GM18909 (cell line): ENCODE measurements around the gene DRICH1.
"Not testable (repeated sequence)": the region's sequence is repeated elsewhere in the genome, so short reads cannot be mapped to it uniquely, and the experiment has no call there.

ENCODE experiments used
- ATAC-seq: cut with Tn5 transposase; IDR thresholded peaks from one replicate; pipeline ENCODE4 v1.9.1; 2021; ENCODE audit warnings: mild to moderate bottlenecking; ENCODE audit not compliant: unreplicated experiment, poor library complexity

The DRICH1 gene, protein sequence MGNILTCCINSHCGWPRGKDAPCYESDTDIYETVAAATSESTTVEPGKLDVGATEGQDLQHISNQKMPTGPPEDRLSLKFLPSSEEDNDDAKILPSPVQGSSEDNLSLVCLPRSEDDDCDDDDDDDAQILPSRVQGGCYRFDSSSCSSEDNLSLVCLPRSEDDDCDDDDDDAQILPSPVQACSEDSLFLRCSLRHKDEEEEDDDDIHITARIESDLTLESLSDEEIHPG

GRCh38 chr22:23632178-23632577 is at the start of gene DRICH1:
TSS of gene DRICH1 (minus strand) at chr22:23632321. CDS start at chr22:23632023, 298 bp downstream.
- ATAC-seq = no peak

DNA sequence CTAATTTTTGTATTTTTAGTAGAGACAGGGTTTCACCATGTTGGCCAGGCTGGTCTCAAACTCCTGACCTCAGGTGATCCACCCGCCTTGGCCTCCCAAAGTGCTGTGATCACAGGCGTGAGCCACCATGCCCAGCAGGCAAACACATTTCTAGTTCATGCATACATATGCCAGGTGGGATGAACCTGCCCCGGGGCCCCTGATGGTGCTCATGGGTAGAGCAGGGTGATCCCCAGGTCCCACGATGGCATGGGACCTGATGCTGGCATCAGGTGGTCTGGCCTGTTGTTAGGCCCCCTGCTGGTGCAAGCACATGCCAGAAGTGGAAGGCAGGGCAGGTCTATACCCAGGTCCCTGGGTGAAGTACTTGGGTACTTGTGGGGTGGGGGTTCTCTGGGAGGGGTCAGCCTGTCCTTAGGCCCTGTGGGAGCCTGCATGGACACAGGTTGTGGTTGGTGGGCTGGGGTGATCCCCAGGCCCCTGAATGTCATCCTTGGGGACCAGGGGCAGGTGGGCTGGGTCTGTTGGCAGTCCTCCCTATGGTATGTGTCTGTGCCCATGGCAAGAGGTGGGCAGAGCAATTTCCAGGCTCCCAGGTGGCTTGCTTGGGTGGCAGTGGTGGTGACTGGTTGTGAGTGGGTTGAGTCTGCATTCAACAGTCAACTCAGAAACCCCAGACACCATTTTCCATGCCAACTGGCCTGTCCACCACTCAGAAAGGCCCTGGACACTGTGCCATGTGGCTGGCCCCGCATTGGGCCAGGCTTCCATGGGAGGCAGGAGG is 49.1 kb upstream of the DRICH1 start:
- ATAC-seq = no peak

DNA sequence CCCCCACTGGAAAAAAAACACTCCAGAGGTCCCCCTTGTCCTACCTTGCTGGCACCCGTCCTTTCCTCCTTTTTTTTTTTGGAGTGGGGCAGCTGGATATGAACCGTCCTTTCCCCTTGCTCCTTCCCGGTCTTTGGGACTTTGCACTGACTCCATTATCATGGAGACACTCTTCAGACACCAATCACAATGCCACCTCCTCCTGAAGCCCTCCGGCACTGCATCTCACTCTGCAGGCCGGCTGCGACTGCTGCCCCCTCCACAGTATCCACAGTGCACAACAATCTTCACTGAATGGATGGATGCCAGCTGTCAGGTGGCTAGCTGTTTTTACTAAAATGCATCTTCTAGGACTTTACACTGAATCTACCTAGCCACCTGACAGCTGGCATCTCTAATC is 46.0 kb upstream of the DRICH1 start:
- ATAC-seq = no peak

- ATAC-seq = no peak
Measured at GRCh38 chr22:23677701-23677995, 45.5 kb upstream of the DRICH1 start.

- not testable (repeated sequence) for ATAC-seq
Measured at GRCh38 chr22:23676841-23677700, 45.0 kb upstream of the DRICH1 start.

DNA sequence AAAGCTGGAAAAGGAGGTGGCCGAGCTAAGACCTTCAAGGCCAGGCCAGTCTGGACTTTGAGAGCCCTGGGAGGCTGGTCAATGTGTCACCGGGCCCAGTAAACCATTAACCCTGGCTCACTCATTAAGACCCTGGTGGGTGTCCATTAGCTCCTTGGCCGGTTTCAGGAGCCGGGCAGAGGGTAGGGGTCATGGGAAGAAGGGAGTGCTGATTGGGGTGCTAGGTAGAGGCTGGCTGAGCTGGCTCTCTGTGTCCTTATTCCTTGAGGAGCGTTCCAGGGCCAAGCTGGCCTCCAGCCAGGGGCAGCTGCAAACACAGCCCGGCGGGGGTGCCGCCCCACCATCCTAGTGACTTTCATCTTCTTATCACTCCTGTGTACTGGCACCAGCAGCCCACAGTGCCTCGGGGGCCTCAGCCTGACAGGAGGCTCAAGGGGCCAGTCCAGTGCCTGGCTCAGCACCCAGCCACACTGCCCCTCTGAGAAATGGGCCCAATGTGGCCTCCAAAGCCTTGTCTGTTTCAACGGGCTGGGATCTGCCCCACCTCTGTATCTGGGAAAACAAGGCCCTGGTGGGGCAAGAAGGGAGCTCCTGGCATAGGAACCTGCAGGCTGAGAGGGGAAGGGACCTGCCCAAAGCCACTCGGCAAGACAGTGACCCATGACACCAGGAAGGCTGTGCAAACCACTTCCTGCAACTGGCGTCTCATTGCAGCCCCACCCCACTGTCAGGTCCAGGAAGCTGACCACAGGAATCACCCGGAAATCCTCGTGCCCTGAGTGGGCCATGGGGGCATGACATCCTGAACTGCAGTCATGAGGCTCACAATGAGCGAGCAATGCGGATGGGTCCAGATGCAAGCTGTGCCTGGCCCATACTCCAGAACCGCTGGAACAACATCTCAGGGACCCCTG is 43.6 kb upstream of the DRICH1 start:
- no peak for ATAC-seq

DNA sequence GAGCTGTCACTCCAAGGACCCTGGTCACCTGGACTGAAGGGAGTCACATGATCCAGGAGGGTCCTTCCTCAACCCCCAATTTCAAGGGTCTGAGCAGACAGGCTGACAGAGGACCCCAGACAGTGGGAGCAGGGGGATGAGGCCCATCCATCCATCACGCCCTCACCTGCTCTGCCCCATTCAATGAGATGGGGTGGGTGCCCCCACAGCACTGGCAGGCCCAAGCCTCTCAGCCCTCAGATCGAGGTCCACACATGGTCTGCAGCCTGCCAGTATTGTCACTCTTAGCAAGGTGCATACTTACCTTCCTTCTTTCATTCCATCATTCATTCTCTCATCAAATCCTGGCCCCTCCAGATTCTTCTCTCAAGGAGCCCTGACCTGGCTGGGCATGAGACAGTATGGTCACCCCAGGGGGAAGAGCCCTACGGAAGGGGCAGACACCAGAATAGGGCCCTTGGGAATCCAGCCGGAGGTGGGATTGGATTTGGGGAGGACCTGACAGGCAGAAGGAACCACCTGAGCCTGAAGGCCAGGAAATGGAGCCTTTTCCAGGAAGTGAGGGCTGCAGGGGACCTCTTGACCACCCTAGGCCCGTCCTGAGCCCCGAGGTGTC is 42.9 kb upstream of the DRICH1 start:
- ATAC-seq = not testable (repeated sequence)

DNA sequence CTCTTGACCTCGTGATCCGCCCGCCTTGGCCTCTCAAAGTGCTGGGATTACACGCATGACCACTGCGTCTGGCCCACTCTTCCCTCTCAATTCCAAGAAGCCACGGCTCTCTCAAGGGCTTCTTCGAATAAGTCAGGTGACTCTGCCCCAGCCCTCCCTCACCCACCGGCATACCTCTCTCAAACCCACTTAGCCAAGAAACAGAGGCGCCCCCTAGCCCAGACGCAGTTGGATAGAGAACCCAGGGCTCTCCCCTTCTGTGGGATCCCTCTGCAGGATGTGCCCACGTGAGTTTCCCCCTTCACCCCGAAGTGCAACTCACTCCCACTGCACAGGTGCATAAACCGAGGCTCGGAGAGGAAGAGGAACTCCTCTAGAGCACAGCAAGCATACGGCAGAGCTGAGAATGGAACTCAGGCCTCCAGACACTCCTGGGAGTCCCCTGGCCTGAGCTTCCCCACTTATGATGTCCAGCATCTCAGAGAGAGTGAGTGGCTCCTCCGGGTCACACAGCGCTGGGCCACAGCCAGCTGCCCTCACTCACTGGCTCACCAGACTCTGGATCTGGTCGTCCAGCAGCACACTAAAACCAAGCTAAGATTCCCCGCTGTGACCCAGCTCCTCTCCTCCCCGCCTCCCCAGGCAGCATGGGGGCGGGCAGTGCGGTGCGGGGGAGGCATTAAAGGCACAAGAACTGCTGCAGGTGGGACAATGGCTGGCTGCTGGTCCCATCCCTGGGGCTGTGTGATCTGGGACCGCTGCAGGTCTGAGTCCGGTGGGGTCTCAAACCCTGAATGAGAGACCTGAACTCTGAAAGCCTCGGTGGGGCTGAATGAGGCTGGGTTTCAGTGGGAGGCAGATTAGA is 41.9 kb upstream of the DRICH1 start:
- ATAC-seq = no peak

- no peak for ATAC-seq
Measured at GRCh38 chr22:23673050-23673620, 41.0 kb upstream of the DRICH1 start.

- not testable (repeated sequence) for ATAC-seq
Measured at GRCh38 chr22:23672307-23673049, 40.4 kb upstream of the DRICH1 start.

DNA sequence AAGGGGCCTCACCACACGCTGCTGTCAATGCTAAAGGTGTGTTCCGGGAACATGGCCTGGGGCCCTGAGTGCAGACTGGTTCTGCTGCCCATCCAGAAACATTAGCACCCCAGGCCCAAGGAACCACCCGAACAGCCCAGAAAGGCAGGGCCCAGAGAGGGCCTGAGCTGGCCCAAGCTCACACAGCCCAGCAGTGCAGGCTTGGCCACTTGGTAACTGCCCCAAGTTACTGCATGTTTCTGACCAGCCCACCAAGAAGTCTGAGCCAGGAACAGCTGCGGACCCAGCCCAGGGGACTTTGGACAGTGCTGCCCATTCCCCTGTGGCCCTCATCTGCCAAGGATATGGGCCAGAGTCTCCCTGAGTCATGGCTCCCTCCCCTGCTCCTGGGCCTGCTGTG is 39.3 kb upstream of the DRICH1 start:
- ATAC-seq = not testable (repeated sequence)

GRCh38 chr22:23670378-23671295 is 38.5 kb upstream of the DRICH1 start:
- no peak for ATAC-seq

DNA sequence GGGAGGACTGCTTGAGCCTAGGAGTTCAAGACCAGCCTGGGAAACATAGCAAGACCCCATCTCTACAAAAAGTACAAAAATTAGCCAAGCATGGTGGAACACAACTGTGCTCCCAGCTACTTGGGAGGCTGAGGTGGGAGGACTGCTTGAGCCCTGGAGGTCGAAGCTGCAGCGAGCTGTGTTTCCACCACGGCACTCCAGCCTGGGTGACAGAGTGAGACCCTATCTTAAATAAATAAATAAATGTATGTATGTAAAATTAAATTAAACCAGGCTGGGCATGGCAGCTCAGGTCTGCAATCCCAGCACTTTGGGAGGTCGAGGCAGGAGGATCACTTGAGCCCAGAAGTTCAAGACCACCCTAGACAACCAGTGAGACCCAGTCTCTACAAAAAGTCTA is 28.3 kb upstream of the DRICH1 start:
- not testable (repeated sequence) for ATAC-seq

DNA sequence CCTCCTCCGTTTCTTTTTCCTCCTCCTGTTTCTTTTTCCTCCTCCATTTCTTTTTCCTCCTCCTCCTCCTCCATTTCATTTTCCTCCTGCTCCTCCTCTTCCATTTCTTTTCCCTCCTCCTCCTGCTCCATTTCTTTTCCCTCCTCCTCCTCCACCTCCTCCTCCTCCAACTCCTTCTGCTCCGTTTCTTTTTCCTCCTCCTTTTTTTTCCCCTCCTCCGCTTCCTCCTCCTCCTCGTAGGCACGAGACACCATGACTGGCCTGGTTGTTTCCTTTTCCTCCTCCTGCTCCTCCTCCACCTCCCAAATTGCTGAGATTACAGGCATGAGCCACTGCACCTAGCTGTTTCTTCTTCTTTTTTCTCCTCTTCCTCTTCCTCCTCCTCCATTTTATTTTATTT is 25.6 kb upstream of the DRICH1 start:
- ATAC-seq = no peak

GRCh38 chr22:23655891-23656475 is 23.9 kb upstream of the DRICH1 start:
- ATAC-seq = no peak

GRCh38 chr22:23652711-23653110 is 20.6 kb upstream of the DRICH1 start:
- ATAC-seq = no peak
